Omental fat pad (tissue), 4 donors: Measurements from ENCODE around the gene AURKAIP1. TPM values are rescaled to one million over a fixed set of nuclear protein-coding genes. Genes with fewer than 3 reads are reported as not detected.

Experiments used
- ATAC-seq: fragments of 150-250 bp; one replicate; pipeline ENCODE4 v1.9.1; 2016; ENCODE audit warnings: mild to moderate bottlenecking, moderate library complexity; ENCODE audit not compliant: low FRiP score
- DNase-seq: peaks from one replicate; pipeline ENCODE4 v3.0.0-alpha.2; 2019; ENCODE audit warnings: low spot score
- CTCF ChIP-seq, 3 donors: fragments of 450-650 bp; IDR thresholded peaks; one replicate each; pipeline ENCODE4 v1.5.1; 2016 to 2017; ENCODE audit warnings: antibody characterized with exemption in 3 of 3, mild to moderate bottlenecking in 3 of 3, moderate library complexity in 2 of 3
- total RNA-seq, 4 donors: library from RNA; depleted of rRNA; stranded (reverse); fragments of >200 nt; gene quantifications; one replicate each; pipeline ENCODE4 v1.1.0, GENCODE V29; 2016

AURKAIP1 gene
- total RNA-seq, 4 donors from 2014 or later, result 96.3 to 115 (median 105) TPM

- ATAC-seq, result no peak
Measured at GRCh38 chr1:1402072-1402900, 27.3 kb upstream of the AURKAIP1 start.

GRCh38 chr1:1401457-1402010 is 26.5 kb upstream of the AURKAIP1 start:
- no peak for TF ChIP-seq CTCF (IDR thresholded peaks at IDR 0.05)
- ATAC-seq (no peak), DNase-seq (no peak)

More at GRCh38 chr1:1402072-1402900, 27.3 kb upstream of the AURKAIP1 start:
- TF ChIP-seq CTCF (IDR thresholded peaks at IDR 0.05), result no peak
- no peak for DNase-seq

- no peak for TF ChIP-seq CTCF (IDR thresholded peaks at IDR 0.05)
- ATAC-seq (no peak), DNase-seq (no peak)
Measured at GRCh38 chr1:1400576-1401456, 25.8 kb upstream of the AURKAIP1 start.

GRCh38 chr1:1399872-1400575 is 25.0 kb upstream of the AURKAIP1 start:
- TF ChIP-seq CTCF (IDR thresholded peaks at IDR 0.05), result no peak
- ATAC-seq (no peak), DNase-seq (no peak)

- no peak for TF ChIP-seq CTCF (IDR thresholded peaks at IDR 0.05)
- DNase-seq (peak; percentile 81), ATAC-seq (peak; percentile 98)
Measured at GRCh38 chr1:1399187-1399871, 24.3 kb upstream of the AURKAIP1 start, which contains the start of gene CCNL2. Gene CCNL2 (minus strand): TSS chr1:1399335. CDS start chr1:1399306, 29 bp downstream.

GRCh38 chr1:1398677-1399186 is 23.7 kb upstream of the AURKAIP1 start:
- ATAC-seq (no peak), DNase-seq (no peak)
- no peak for TF ChIP-seq CTCF (IDR thresholded peaks at IDR 0.05)
